Liver (tissue), 9 donors: ENCODE data around the gene ADAMTS16. TPM values are rescaled to one million over a fixed set of nuclear protein-coding genes. Genes with fewer than 3 reads are reported as not detected.

Experiments
- DNase-seq: peaks from one replicate; pipeline ENCODE4 v3.0.0-alpha.2; 2017; ENCODE audit warnings: low spot score
- H3K27ac ChIP-seq, 2 donors: one replicate each; pipeline ENCODE4 v1.7.0; 2013; ENCODE audit warnings: inconsistent platforms in 2 of 2, low read length in 2 of 2, control low read depth in 1 of 2, low read depth in 1 of 2, mild to moderate bottlenecking in 1 of 2
- H3K27me3 ChIP-seq, 4 donors: one replicate each; pipeline versions ENCODE4 v1.6.1 to v1.7.0; 2013; ENCODE audit warnings: low read length in 3 of 4, inconsistent platforms in 1 of 4, mild to moderate bottlenecking in 1 of 4, moderate library complexity in 1 of 4; ENCODE audit not compliant: control insufficient read depth in 4 of 4, insufficient read depth in 4 of 4
- H3K36me3 ChIP-seq, 4 donors: one replicate each; pipeline versions ENCODE4 v1.6.1 to v1.7.0; 2013; ENCODE audit warnings: low read length in 3 of 4, mild to moderate bottlenecking in 3 of 4, low read depth in 1 of 4, moderate library complexity in 1 of 4; ENCODE audit not compliant: control insufficient read depth in 4 of 4, insufficient read depth in 3 of 4
- H3K4me1 ChIP-seq, 4 donors: one replicate each; pipeline versions ENCODE4 v1.6.1 to v1.7.0; 2013; ENCODE audit warnings: low read length in 3 of 4, mild to moderate bottlenecking in 3 of 4, moderate library complexity in 1 of 4; ENCODE audit not compliant: control insufficient read depth in 4 of 4, insufficient read depth in 4 of 4
- H3K4me3 ChIP-seq, 3 donors: one replicate each; pipeline versions ENCODE4 v1.6.1 to v1.7.0; 2013; ENCODE audit warnings: low read length in 3 of 3, control low read depth in 1 of 3, low read depth in 1 of 3, mild to moderate bottlenecking in 1 of 3
- H3K9ac ChIP-seq, 2 donors: one replicate each; pipeline ENCODE4 v1.7.0; 2013; ENCODE audit warnings: low read length in 2 of 2, mild to moderate bottlenecking in 2 of 2, moderate library complexity in 2 of 2, control low read depth in 1 of 2, low read depth in 1 of 2
- H3K9me3 ChIP-seq, 4 donors: one replicate each; pipeline versions ENCODE4 v1.6.1 to v1.7.0; 2013; ENCODE audit warnings: low read length in 3 of 4; ENCODE audit not compliant: control insufficient read depth in 4 of 4
- ATF3 ChIP-seq: IDR thresholded peaks from 2 replicates; pipeline ENCODE4 v1.6.1; 2016; ENCODE audit warnings: antibody characterized with exemption
- EGR1 ChIP-seq, 2 donors: IDR thresholded peaks; 2 replicates each; pipeline ENCODE4 v1.6.1; 2016 to 2018; ENCODE audit warnings: antibody characterized with exemption in 2 of 2, low read depth in 2 of 2
- FOXA1 ChIP-seq: IDR thresholded peaks from 2 replicates; pipeline ENCODE4 v1.6.1; 2016; ENCODE audit warnings: antibody characterized with exemption
- FOXA2 ChIP-seq: IDR thresholded peaks from 2 replicates; pipeline ENCODE4 v1.6.1; 2016; ENCODE audit warnings: antibody characterized with exemption
- GABPA ChIP-seq, 2 donors: IDR thresholded peaks in 1 of 2; conservative IDR thresholded peaks in 1 of 2; 2 replicates each; pipeline ENCODE4 v1.6.1; 2016; ENCODE audit warnings: antibody characterized with exemption in 2 of 2, mild to moderate bottlenecking in 1 of 2, moderate library complexity in 1 of 2
- HNF4G ChIP-seq: IDR thresholded peaks from 2 replicates; pipeline ENCODE4 v1.6.1; 2016; ENCODE audit warnings: antibody characterized with exemption
- JUND ChIP-seq, 2 donors: IDR thresholded peaks; 2 replicates each; pipeline ENCODE4 v1.6.1; 2016; ENCODE audit warnings: antibody characterized with exemption in 2 of 2
- MAX ChIP-seq: IDR thresholded peaks from 2 replicates; pipeline ENCODE4 v1.6.1; 2016; ENCODE audit warnings: antibody characterized with exemption
- RAD21 ChIP-seq, 2 donors: IDR thresholded peaks; 2 replicates each; pipeline ENCODE4 v1.6.1; 2016; ENCODE audit warnings: antibody characterized with exemption in 2 of 2, mild to moderate bottlenecking in 2 of 2
- RXRA ChIP-seq, 2 donors: IDR thresholded peaks; 2 replicates each; pipeline ENCODE4 v1.6.1; 2017 to 2018; ENCODE audit warnings: antibody characterized with exemption in 2 of 2, mild to moderate bottlenecking in 1 of 2
- SP1 ChIP-seq: IDR thresholded peaks from 2 replicates; pipeline ENCODE4 v1.6.1; 2018; ENCODE audit warnings: antibody characterized with exemption, mild to moderate bottlenecking
- TAF1 ChIP-seq: conservative IDR thresholded peaks from 2 replicates; pipeline ENCODE4 v1.6.1; 2016; ENCODE audit warnings: antibody characterized with exemption, mild to moderate bottlenecking
- YY1 ChIP-seq: IDR thresholded peaks from 2 replicates; pipeline ENCODE4 v1.6.1; 2016; ENCODE audit warnings: antibody characterized with exemption, mild to moderate bottlenecking
- WGBS: extraction: QIAGEN DNeasy Blood & Tissue Kit; methylation state at CpG from one replicate; pipeline ENCODE4 v1.1.7; 2013; 5-methylcytosine and 5-hydroxymethylcytosine counted together
- polyA plus RNA-seq, 2 donors: library from polyadenylated mRNA; stranded (reverse) in 1 of 2; unstranded in 1 of 2; fragments of 200-250 nt in 1 of 2; fragments of >200 nt in 1 of 2; fragmentation: Nextera tagmentation in 1 of 2; extraction: Ambion mirVana in 1 of 2; gene quantifications; one replicate each; pipeline versions ENCODE4 v1.2.1 to v1.2.3, GENCODE V29; 2013 to 2015
- total RNA-seq, 2 donors: library from RNA; depleted of rRNA; stranded (reverse); fragments of >200 nt; gene quantifications; one replicate each; pipeline ENCODE4 v1.2.3, GENCODE V29; 2014
- TF ChIP-seq, protein P1 (sequence below): IDR thresholded peaks from 2 replicates; pipeline ENCODE4 v1.6.1; 2016; ENCODE audit warnings: antibody characterized with exemption, mild to moderate bottlenecking
- TF ChIP-seq, protein P2 (sequence below): IDR thresholded peaks from 2 replicates; pipeline ENCODE4 v1.6.1; 2016; ENCODE audit warnings: antibody characterized with exemption
- TF ChIP-seq, protein P3 (sequence below): fragments of 150-350 bp; IDR thresholded peaks from 2 replicates; pipeline ENCODE4 v1.5.1; 2017; ENCODE audit warnings: improper control_type of control experiment, low read depth, low read length; ENCODE audit not compliant: missing input control
- donor health status: healthy.
- donor health status: healthy.
- donor health status: healthy.
- donor health status: healthy.
- donor health status: healthy.

The ADAMTS16 gene
- total and polyA plus RNA-seq, 4 donors = under 0.01 to 0.84 TPM; not detected in 2

- H3K27me3 ChIP-seq = no peaks in the 10 kb centered on the region
- DNase-seq = no peak
- no peak overlapping the region for H3K27ac ChIP-seq
- H3K9me3 ChIP-seq = peaks cover 0 to 3% (median 0%) of the 10 kb centered on the region in 4 donors
- H3K9ac ChIP-seq = no peak overlapping the region
- H3K4me1 ChIP-seq = no peaks in the 10 kb centered on the region
- no peaks in the 10 kb centered on the region for H3K36me3 ChIP-seq
- 84% methylated on average over 6 of the region's 6 CpGs for WGBS
- TF ChIP-seq FOXA1 = no peak
- TF ChIP-seq, protein P1, sequence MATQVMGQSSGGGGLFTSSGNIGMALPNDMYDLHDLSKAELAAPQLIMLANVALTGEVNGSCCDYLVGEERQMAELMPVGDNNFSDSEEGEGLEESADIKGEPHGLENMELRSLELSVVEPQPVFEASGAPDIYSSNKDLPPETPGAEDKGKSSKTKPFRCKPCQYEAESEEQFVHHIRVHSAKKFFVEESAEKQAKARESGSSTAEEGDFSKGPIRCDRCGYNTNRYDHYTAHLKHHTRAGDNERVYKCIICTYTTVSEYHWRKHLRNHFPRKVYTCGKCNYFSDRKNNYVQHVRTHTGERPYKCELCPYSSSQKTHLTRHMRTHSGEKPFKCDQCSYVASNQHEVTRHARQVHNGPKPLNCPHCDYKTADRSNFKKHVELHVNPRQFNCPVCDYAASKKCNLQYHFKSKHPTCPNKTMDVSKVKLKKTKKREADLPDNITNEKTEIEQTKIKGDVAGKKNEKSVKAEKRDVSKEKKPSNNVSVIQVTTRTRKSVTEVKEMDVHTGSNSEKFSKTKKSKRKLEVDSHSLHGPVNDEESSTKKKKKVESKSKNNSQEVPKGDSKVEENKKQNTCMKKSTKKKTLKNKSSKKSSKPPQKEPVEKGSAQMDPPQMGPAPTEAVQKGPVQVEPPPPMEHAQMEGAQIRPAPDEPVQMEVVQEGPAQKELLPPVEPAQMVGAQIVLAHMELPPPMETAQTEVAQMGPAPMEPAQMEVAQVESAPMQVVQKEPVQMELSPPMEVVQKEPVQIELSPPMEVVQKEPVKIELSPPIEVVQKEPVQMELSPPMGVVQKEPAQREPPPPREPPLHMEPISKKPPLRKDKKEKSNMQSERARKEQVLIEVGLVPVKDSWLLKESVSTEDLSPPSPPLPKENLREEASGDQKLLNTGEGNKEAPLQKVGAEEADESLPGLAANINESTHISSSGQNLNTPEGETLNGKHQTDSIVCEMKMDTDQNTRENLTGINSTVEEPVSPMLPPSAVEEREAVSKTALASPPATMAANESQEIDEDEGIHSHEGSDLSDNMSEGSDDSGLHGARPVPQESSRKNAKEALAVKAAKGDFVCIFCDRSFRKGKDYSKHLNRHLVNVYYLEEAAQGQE = no peak
- TF ChIP-seq TAF1 = no peak
- no peak overlapping the region for H3K4me3 ChIP-seq
Measured at GRCh38 chr5:5250758-5251157, 110.6 kb downstream of the ADAMTS16 start.

GRCh38 chr5:5252106-5252505 is 112.0 kb downstream of the ADAMTS16 start:
- 89% methylated on average over 8 of the region's 8 CpGs for WGBS
- TF ChIP-seq GABPA (IDR thresholded peaks at IDR 0.05 in 1 of 2, conservative IDR thresholded peaks at IDR 0.05 in 1 of 2) (no peak), MAX (no peak), ATF3 (no peak)
- DNase-seq = no peak
- Histone ChIP-seq H3K4me1 (no peaks in the 10 kb centered on the region), H3K9me3 (peaks cover 0 to 3% (median 0%) of the 10 kb centered on the region in 4 donors), H3K27ac (no peak overlapping the region), H3K27me3 (no peaks in the 10 kb centered on the region), H3K36me3 (no peaks in the 10 kb centered on the region), H3K4me3 (no peak overlapping the region), H3K9ac (no peak overlapping the region)

- H3K9ac ChIP-seq = no peak overlapping the region
- H3K36me3 ChIP-seq = no peaks in the 10 kb centered on the region
- no peaks in the 10 kb centered on the region for H3K27me3 ChIP-seq
- peaks cover 0 to 3% (median 0%) of the 10 kb centered on the region in 4 donors for H3K9me3 ChIP-seq
- no peak for DNase-seq
- H3K4me3 ChIP-seq = no peak overlapping the region
- WGBS = 90% methylated on average over 5 of the region's 5 CpGs
- H3K27ac ChIP-seq = no peak overlapping the region
- TF ChIP-seq FOXA2 = no peak
- TF ChIP-seq EGR1 (IDR thresholded peaks at IDR 0.05; ENCODE audit: low read depth in 2 of 2) = no peak
- no peak for TF ChIP-seq FOXA1
- TF ChIP-seq, protein P2, sequence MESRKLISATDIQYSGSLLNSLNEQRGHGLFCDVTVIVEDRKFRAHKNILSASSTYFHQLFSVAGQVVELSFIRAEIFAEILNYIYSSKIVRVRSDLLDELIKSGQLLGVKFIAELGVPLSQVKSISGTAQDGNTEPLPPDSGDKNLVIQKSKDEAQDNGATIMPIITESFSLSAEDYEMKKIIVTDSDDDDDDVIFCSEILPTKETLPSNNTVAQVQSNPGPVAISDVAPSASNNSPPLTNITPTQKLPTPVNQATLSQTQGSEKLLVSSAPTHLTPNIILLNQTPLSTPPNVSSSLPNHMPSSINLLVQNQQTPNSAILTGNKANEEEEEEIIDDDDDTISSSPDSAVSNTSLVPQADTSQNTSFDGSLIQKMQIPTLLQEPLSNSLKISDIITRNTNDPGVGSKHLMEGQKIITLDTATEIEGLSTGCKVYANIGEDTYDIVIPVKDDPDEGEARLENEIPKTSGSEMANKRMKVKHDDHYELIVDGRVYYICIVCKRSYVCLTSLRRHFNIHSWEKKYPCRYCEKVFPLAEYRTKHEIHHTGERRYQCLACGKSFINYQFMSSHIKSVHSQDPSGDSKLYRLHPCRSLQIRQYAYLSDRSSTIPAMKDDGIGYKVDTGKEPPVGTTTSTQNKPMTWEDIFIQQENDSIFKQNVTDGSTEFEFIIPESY = no peak
- TF ChIP-seq, protein P3, sequence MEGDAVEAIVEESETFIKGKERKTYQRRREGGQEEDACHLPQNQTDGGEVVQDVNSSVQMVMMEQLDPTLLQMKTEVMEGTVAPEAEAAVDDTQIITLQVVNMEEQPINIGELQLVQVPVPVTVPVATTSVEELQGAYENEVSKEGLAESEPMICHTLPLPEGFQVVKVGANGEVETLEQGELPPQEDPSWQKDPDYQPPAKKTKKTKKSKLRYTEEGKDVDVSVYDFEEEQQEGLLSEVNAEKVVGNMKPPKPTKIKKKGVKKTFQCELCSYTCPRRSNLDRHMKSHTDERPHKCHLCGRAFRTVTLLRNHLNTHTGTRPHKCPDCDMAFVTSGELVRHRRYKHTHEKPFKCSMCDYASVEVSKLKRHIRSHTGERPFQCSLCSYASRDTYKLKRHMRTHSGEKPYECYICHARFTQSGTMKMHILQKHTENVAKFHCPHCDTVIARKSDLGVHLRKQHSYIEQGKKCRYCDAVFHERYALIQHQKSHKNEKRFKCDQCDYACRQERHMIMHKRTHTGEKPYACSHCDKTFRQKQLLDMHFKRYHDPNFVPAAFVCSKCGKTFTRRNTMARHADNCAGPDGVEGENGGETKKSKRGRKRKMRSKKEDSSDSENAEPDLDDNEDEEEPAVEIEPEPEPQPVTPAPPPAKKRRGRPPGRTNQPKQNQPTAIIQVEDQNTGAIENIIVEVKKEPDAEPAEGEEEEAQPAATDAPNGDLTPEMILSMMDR = no peak
- TF ChIP-seq TAF1 = no peak
- no peak for TF ChIP-seq JUND (IDR thresholded peaks at IDR 0.05)
- TF ChIP-seq HNF4G = no peak
- TF ChIP-seq SP1 = no peak
- no peak for TF ChIP-seq RAD21 (IDR thresholded peaks at IDR 0.05)
- TF ChIP-seq YY1 = no peak
- TF ChIP-seq RXRA (IDR thresholded peaks at IDR 0.05) = no peak
- H3K4me1 ChIP-seq = no peaks in the 10 kb centered on the region
Measured at GRCh38 chr5:5257353-5257752, 117.2 kb downstream of the ADAMTS16 start.
